Measurements from ENCODE around the gene HELZ2. TPM values are rescaled to one million over a fixed set of nuclear protein-coding genes. Genes with fewer than 3 reads are reported as not detected.
A peak's percentile ranks its signal among the peaks of the same experiment; 100 is the strongest.

Gene HELZ2
- total and polyA plus RNA-seq, 2 of the 4 experiments (the other 2 are of a cell fraction): 4.7 to 10.6 TPM

- in situ Hi-C loops (cut with MboI; ENCODE audit: low sequenced_read_pairs) (no loop called here), intact Hi-C loops (cut with micrococcal nuclease) (loop anchor here (2.0 kb wide), 1 partner anchor 19 kb away; no protein-coding TSS in a partner anchor), dilution Hi-C loops (cut with HindIII; ENCODE audit: low sequenced_read_pairs, unreplicated experiment) (no loop called here)
- H3K18ac ChIP-seq (ENCODE audit: low read depth, low read length): no peak within 1 kb of the TSS; the same call in 1 of the 2 replicates
- peak within 1 kb of the TSS; percentile 29; the same call in 1 of the 2 replicates for H3K4ac ChIP-seq (ENCODE audit: low read depth, low read length)
- H4K8ac ChIP-seq (ENCODE audit: low read depth in 2 of 2, low read length in 2 of 2): peak within 1 kb of the TSS in 1 of 2 experiments; percentile 81; a peak in 1 of 4 replicates
- H2BK20ac ChIP-seq (ENCODE audit: low read depth, low read length): no peak within 1 kb of the TSS
- H3K36me3 ChIP-seq (ENCODE audit: control insufficient read depth, insufficient read depth, low read length): peaks cover 2% of the 10 kb centered on the region; the same call in 1 of the 2 replicates
- no peak within 1 kb of the TSS for H4K91ac ChIP-seq (ENCODE audit: insufficient read depth, low read depth, low read length)
- no peaks in the 10 kb centered on the region for H3K9me3 ChIP-seq (ENCODE audit: control insufficient read depth, insufficient read depth, low read length)
- BruUV-seq (replicated peaks): no TSS peak
- ATAC-seq (ENCODE audit: low read depth) (peak; percentile 60), DNase-seq (no peak)
- ChIA-PET POLR2A (ENCODE audit: unreplicated experiment) (no interaction called here), CTCF (no interaction called here)
- H3K9me1 ChIP-seq (ENCODE audit: insufficient read depth, low read length): no peaks in the 10 kb centered on the region
- H3K9ac ChIP-seq (ENCODE audit: low read depth, low read length): peak within 1 kb of the TSS; percentile 60
- 7% methylated on average over 22 of the region's 34 CpGs; no CpG with 5 or more reads in 1 of the 2 experiments for WGBS, 2 experiments (ENCODE audit: extremely low coverage in 2 of 2, insufficient read length in 1 of 2)
- H3K14ac ChIP-seq (replicated peaks; ENCODE audit: low read depth, low read length): peak within 1 kb of the TSS; percentile 89
- no peaks in the 10 kb centered on the region for H3K79me1 ChIP-seq (ENCODE audit: low read depth in 1 of 2, low read length in 2 of 2)
- no peak within 1 kb of the TSS for H2BK120ac ChIP-seq (ENCODE audit: low read depth, low read length)
- peak within 1 kb of the TSS; percentile 60 for H2AK9ac ChIP-seq (replicated peaks; ENCODE audit: low read depth, low read length, poor library complexity)
- peak within 1 kb of the TSS; percentile 92 for H3K4me2 ChIP-seq (ENCODE audit: low read depth, low read length)
- peak within 1 kb of the TSS; percentile 96 for H2AFZ ChIP-seq (replicated peaks; ENCODE audit: low read length, poor library complexity)
- no peak within 1 kb of the TSS for H3K27ac ChIP-seq (ENCODE audit: insufficient read depth, low read length)
- H3K27me3 ChIP-seq (ENCODE audit: control insufficient read depth, insufficient read depth, low read length): peaks cover 5% of the 10 kb centered on the region; the same call in 1 of the 2 replicates
- H4K20me1 ChIP-seq (ENCODE audit: insufficient read depth, low read length): no peaks in the 10 kb centered on the region; the same call in 1 of the 2 replicates
- no peak within 1 kb of the TSS for H2BK15ac ChIP-seq (ENCODE audit: low read depth, low read length)
- H3K23ac ChIP-seq (ENCODE audit: low read depth, low read length): no peak within 1 kb of the TSS
- H2BK5ac ChIP-seq (ENCODE audit: low read depth, low read length, poor library complexity, severe bottlenecking): no peak within 1 kb of the TSS
- H3K4me1 ChIP-seq (ENCODE audit: control insufficient read depth, insufficient read depth, low read length): peaks cover 5% of the 10 kb centered on the region; the same call in 1 of the 2 replicates
- H2AK5ac ChIP-seq (ENCODE audit: low read depth, low read length): peak within 1 kb of the TSS; percentile 28; the same call in 1 of the 2 replicates
- H3K4me3 ChIP-seq (ENCODE audit: insufficient read depth, low read depth, low read length): peak within 1 kb of the TSS; percentile 63
- H3K56ac ChIP-seq (ENCODE audit: extremely low read depth, insufficient read depth, low read length): no peak within 1 kb of the TSS
- H4K5ac ChIP-seq (ENCODE audit: low read depth, low read length): no peak within 1 kb of the TSS; the same call in 1 of the 2 replicates
- no peak for TF ChIP-seq ELK1 (IDR thresholded peaks at IDR 0.05; ENCODE audit: borderline replicate concordance, low read depth, low read length)
- TF ChIP-seq BHLHE40 (IDR thresholded peaks at IDR 0.05; ENCODE audit: low read depth, low read length): no peak
- TF ChIP-seq MAZ (IDR thresholded peaks at IDR 0.05; ENCODE audit: borderline replicate concordance, low read depth, low read length): no peak
- TF ChIP-seq RFX5 (IDR thresholded peaks at IDR 0.05; ENCODE audit: low read depth, low read length): no peak
- no peak for TF ChIP-seq CEBPB (IDR thresholded peaks at IDR 0.05; ENCODE audit: low read depth, low read length)
- no peak for TF ChIP-seq MXI1 (IDR thresholded peaks at IDR 0.05; ENCODE audit: borderline replicate concordance, low read depth, low read length)
- TF ChIP-seq POLR2A (IDR thresholded peaks at IDR 0.05; ENCODE audit: low read depth, low read length): no peak
- TF ChIP-seq NFE2L2 (IDR thresholded peaks at IDR 0.05; ENCODE audit: low read depth, low read length): no peak
Measured at GRCh38 chr20:63553933-63554290, 20.1 kb downstream of the HELZ2 start, which contains the start of gene FNDC11. FNDC11 (plus strand) TSS chr20:63554159; CDS start chr20:63555664, 1,505 bp downstream.
